Upper lobe of right lung (tissue), 1 donor: ENCODE measurements around the gene ECHS1. TPM values are rescaled to one million over a fixed set of nuclear protein-coding genes. Genes with fewer than 3 reads are reported as not detected.

Source experiments
- ATAC-seq: fragments of 200-7000 bp; cut with Tn5 transposase; one replicate; pipeline ENCODE4 v1.9.1; 2020; ENCODE audit warnings: mild to moderate bottlenecking, moderate library complexity
- DNase-seq: peaks from one replicate; pipeline ENCODE4 v3.0.0-alpha.2; 2020
- H3K27ac ChIP-seq: fragments of 200-600 bp; one replicate; pipeline ENCODE4 v1.8.0; 2022
- H3K27me3 ChIP-seq: fragments of 200-600 bp; one replicate; pipeline ENCODE4 v1.8.0; 2022; ENCODE audit warnings: mild to moderate bottlenecking
- H3K36me3 ChIP-seq: fragments of 200-600 bp; one replicate; pipeline ENCODE4 v1.8.0; 2022
- H3K4me1 ChIP-seq: fragments of 200-600 bp; one replicate; pipeline ENCODE4 v1.8.0; 2022
- H3K4me3 ChIP-seq: fragments of 200-600 bp; one replicate; pipeline ENCODE4 v1.8.0; 2022; ENCODE audit warnings: mild to moderate bottlenecking
- H3K9me3 ChIP-seq: fragments of 200-600 bp; one replicate; pipeline ENCODE4 v1.8.0; 2022
- intact Hi-C: fragments of 100-400 bp; cut with DNase I; formaldehyde crosslinking; loops from one replicate; pipeline ENCODE4 v1.11.0; 2022
- long read RNA-seq: library from polyadenylated mRNA; unstranded; transcript quantifications from one replicate; pipeline ENCODE4 v2.0.0, GENCODE V29; 2021
- total RNA-seq: library from RNA; stranded (reverse); fragmentation: NEBNext Ultra II Directional; extraction: Animal tissue kit (Norgen Biotek cat#: 25700); gene quantifications from one replicate; pipeline ENCODE4 v1.2.1, GENCODE V29; 2021
- TF ChIP-seq, protein P1 (sequence below): fragments of 200-600 bp; IDR thresholded peaks from one replicate; pipeline ENCODE4 v1.8.0; 2022; ENCODE audit warnings: antibody characterized with exemption
- donor health status: DM: no; HTN: yes; CAD: no; lungs with severe emphysema.

ECHS1 gene
- total RNA-seq, result 55.8 TPM
- long read RNA-seq, transcript ECHS1-201 (8 exons, 1,617 nt), result major isoform, 186 of 204 reads
- long read RNA-seq, partial matches to known transcripts, result 7 of 204 reads
- long read RNA-seq, other reads (novel, unspliced or antisense), result 11 of 204 reads

DNA sequence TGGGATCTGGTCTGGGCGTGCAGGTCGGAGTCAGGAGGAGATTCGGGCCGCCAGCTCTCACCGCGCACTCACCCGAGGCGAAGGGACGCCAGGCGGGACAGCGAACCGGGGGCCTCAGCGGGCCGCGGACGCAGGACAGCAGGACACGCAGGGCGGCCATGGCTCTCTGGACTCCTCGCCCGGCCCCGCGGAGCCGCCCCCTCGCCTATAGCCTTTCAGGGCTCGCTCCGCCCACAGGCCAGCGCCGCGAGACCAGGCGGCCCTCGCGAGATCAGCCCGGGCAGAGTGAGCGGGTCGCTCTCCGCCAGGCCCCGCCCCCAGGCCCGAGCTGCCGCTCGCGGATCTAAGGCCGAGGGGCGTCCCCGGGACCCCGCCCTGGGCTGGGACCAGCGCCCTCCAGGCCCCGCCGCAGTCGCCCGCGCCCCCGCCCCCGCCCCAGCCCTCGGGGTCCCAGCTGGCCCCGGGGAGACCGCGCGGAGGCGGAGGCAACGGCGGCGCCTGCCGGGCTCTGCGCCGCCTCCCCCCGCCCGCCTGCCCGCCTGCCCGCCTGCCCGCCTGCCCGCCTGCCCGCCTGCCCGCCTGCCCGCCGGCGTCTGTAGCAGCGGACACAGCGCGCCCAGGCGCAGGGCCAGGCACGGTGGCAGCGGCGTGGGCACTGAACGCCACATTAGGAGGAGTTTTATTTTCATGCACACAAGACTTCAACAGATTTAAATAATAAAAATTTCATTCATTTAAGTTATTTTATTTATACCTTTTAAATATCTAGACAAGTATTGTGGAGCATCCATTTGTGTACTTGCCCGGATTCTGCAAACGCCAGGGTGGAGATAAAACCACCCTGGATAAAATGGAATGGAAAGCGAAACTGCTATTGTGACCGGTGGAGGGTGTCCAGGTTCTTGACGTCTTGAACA lies at the start of gene ECHS1:
Gene ECHS1, minus strand, starts transcription at position 181 of the 917 bp plus-strand sequence. Its CDS starts 21 bp downstream, at position 160.
- Histone ChIP-seq H3K4me3 (peak within 1 kb of the TSS; percentile 72), H3K9me3 (no peaks in the 10 kb centered on the region), H3K27me3 (no peaks in the 10 kb centered on the region), H3K36me3 (peaks cover 25% of the 10 kb centered on the region), H3K27ac (peak within 1 kb of the TSS; percentile 83), H3K4me1 (peaks cover 19% of the 10 kb centered on the region)
- intact Hi-C loops, result no loop called here
- ATAC-seq (peak; percentile 98), DNase-seq (peak; percentile 99)
- TF ChIP-seq, protein P1, sequence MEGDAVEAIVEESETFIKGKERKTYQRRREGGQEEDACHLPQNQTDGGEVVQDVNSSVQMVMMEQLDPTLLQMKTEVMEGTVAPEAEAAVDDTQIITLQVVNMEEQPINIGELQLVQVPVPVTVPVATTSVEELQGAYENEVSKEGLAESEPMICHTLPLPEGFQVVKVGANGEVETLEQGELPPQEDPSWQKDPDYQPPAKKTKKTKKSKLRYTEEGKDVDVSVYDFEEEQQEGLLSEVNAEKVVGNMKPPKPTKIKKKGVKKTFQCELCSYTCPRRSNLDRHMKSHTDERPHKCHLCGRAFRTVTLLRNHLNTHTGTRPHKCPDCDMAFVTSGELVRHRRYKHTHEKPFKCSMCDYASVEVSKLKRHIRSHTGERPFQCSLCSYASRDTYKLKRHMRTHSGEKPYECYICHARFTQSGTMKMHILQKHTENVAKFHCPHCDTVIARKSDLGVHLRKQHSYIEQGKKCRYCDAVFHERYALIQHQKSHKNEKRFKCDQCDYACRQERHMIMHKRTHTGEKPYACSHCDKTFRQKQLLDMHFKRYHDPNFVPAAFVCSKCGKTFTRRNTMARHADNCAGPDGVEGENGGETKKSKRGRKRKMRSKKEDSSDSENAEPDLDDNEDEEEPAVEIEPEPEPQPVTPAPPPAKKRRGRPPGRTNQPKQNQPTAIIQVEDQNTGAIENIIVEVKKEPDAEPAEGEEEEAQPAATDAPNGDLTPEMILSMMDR, result no peak

DNA sequence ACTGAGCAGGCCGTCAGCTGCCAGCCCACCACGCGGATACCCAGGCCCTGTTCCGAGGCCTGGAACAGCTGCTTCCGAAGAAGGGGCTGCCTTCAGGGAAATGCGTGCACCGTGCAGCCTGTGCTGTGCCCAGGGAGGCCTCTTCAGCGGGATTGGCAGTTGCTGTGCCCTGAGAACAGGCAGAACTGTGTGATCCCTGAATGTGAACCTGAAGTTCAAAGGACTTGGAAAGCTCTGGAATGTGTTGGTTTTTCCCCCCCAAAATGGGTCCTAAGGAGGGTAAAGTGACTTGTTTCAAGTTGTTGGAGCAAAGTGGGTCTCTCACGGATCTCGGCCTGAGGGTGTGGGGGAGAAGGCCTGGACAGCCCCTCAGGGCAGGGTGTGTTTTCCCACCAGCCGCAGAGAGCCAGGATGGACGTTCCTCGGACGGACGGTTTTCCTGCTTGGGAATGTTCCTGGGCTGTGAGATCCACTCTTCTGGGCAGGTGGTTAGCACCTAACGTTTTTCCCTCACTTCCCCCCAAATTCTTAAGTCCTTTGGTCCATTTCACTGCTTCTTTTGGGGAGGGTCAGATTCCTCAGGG lies 49.2 kb upstream of the ECHS1 start:
- H3K4me3 ChIP-seq, result no peak overlapping the region
- H3K27ac ChIP-seq, result no peak overlapping the region
- H3K9me3 ChIP-seq, result no peaks in the 10 kb centered on the region
- no peaks in the 10 kb centered on the region for H3K4me1 ChIP-seq
- TF ChIP-seq, protein P1, result no peak
- DNase-seq, result no peak
- intact Hi-C loops, result no loop called here
- H3K36me3 ChIP-seq, result peaks cover 20% of the 10 kb centered on the region
- no peak for ATAC-seq
- peaks cover 6% of the 10 kb centered on the region for H3K27me3 ChIP-seq

DNA sequence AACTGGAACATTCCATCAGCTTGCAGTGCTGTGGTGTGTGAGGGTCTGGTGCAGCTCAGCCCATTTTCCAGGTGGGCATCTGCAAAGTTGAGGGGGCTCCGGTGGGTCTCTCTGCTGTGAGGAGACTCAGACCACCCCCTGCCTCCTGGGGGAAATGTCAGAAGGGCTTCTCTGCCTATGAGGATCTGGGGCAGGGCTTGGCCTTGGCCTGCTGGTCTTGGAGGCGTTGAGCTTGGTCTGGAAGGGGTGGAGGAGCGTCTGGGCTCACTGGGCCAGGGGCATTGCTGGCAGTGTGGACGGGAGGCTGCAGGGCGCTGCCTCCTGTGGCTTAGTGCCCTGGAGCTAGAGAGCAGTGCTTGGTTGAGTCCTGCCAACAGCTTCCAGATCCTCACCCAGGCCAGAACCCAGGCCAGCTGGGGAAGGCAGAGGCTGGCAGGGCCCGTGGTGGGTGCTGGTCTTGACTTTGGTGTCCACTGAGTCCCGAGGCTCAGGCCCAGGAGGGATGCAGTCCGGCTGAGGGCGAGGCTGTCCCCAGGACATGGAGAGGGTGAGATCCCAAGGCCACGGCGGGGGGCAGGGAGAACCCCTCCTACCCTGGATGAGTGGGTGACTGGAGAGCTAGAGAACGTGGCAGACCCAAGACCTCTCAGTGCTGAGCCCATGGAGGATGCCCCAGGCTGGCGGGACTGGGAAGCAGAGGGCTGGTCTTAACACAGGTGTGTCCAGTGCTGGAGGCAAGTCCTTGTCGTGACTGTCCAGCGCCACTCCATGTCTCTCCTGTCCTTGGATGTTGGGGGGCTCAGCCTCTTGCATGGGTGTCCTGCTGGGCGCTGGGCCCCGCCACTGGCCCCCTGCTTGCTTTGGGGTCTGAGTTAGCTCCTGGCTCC lies 48.4 kb upstream of the ECHS1 start:
- Histone ChIP-seq H3K9me3 (no peaks in the 10 kb centered on the region), H3K27ac (no peak overlapping the region), H3K36me3 (peaks cover 20% of the 10 kb centered on the region), H3K27me3 (peaks cover 6% of the 10 kb centered on the region), H3K4me1 (no peaks in the 10 kb centered on the region), H3K4me3 (no peak overlapping the region)
- TF ChIP-seq, protein P1, result no peak
- ATAC-seq (no peak), DNase-seq (no peak)
- intact Hi-C loops, result no loop called here

DNA sequence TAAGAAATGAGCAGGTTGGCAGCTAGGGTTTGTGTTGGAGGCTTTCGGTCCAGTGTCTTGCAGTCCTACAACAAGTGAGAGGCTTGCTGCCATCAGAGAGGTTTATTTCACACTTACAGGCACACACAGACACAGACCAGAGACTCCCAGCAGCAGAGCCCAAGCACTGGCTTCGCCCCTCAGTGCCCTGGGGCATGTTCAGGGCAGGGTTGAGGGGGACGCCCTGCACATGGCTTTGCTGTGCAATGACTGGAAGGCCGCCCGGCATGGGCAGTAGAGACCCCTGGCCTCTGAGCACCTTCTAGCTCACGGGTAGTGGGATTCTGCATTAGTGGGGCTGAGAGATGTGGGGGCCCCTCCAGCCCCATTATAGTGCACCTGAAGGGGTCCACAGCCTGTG lies 47.4 kb upstream of the ECHS1 start:
- intact Hi-C loops, result no loop called here
- no peaks in the 10 kb centered on the region for H3K4me1 ChIP-seq
- TF ChIP-seq, protein P1, result no peak

DNA sequence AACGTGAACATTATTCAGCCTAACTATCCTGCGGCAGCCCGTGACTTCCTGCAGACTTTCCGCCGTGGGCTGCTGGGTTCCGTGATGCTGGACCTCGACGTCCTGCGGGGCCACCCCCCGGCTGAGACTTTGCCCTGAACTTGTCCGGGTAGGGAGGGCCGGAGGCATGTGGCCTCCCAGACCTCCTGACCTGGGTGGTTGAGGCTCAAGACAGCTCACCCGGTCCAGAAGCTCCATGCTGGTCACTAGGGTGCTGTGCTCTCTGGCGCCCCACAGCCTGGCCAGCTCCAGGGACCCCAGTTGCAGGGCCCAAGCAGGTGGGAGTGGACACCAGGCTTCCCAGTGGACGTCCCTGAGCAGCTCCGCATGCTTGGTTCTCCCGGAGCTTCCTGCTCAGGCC lies 46.9 kb upstream of the ECHS1 start:
- intact Hi-C loops, result no loop called here
- Histone ChIP-seq H3K27me3 (peaks cover 6% of the 10 kb centered on the region), H3K9me3 (no peaks in the 10 kb centered on the region), H3K27ac (no peak overlapping the region), H3K36me3 (peaks cover 20% of the 10 kb centered on the region), H3K4me1 (no peaks in the 10 kb centered on the region), H3K4me3 (no peak overlapping the region)
- DNase-seq (no peak), ATAC-seq (no peak)
- TF ChIP-seq, protein P1, result no peak

More for the DNA sequence above, 47.4 kb upstream of the ECHS1 start:
- no peak for ATAC-seq
- Histone ChIP-seq H3K4me3 (no peak overlapping the region), H3K9me3 (no peaks in the 10 kb centered on the region), H3K27me3 (peaks cover 6% of the 10 kb centered on the region), H3K36me3 (peaks cover 20% of the 10 kb centered on the region), H3K27ac (no peak overlapping the region)
- no peak for DNase-seq
